GM12878 (cell line): Measurements from ENCODE around the gene PSAPL1. TPM values are rescaled to one million over a fixed set of nuclear protein-coding genes. Genes with fewer than 3 reads are reported as not detected.

Source experiments
- ATAC-seq: fragments of 200-7000 bp; cut with Tn5 transposase; 3 replicates; pipeline ENCODE4 v1.9.1; 2020; ENCODE audit warnings: mild to moderate bottlenecking, moderate library complexity
- BruUV-seq: library from RNA; stranded (reverse); fragments of 400-500 nt; replicated peaks from 2 replicates; lab custom pipeline; 2021; lab: Mats Ljungman, UMichigan
- CTCF ChIA-PET: fragments of 300-600 bp; sonication (Branson Sonifier 250); formaldehyde crosslinking; extraction: SDS; loops from one replicate; lab custom pipeline; 2021; ENCODE audit warnings: inconsistent platforms; lab: Yijun Ruan, JAX
- POLR2A ChIA-PET: fragments of 350-600 bp; formaldehyde crosslinking; extraction: SDS; loops from one replicate; lab custom pipeline; 2021; ENCODE audit warnings: inconsistent platforms; lab: Charles Lee
- RAD21 ChIA-PET: fragments of 300-600 bp; sonication (Branson Sonifier 250); formaldehyde crosslinking; loops from one replicate; lab custom pipeline; 2023; ENCODE audit warnings: antibody characterized with exemption; ENCODE audit not compliant: unreplicated experiment; lab: Charles Lee
- SMC1A ChIA-PET: fragments of 300-600 bp; sonication (Branson Sonifier 250); formaldehyde crosslinking; loops from one replicate; lab custom pipeline; 2023; ENCODE audit not compliant: unreplicated experiment, uncharacterized antibody; lab: Charles Lee
- DNase-seq: peaks from one replicate; pipeline ENCODE4 v3.0.0-alpha.2; 2011; ENCODE audit warnings: low read depth, low spot score
- FAIRE-seq: peaks from 3 replicates; lab custom pipeline; 2011; peaks lifted over from hg19 to GRCh38; lab: Jason Lieb, UNC
- H2AFZ ChIP-seq: 2 replicates; pipeline ENCODE4 v1.6.0; 2011; ENCODE audit warnings: low read depth, low read length, control low read depth; ENCODE audit not compliant: control insufficient read depth
- H3K27ac ChIP-seq: 2 replicates; pipeline ENCODE4 v1.5.1; 2011; ENCODE audit warnings: control low read depth; ENCODE audit not compliant: control insufficient read depth, insufficient read depth
- H3K27me3 ChIP-seq, 2 experiments: replicated peaks in 1 of 2; 2 replicates each; pipeline versions ENCODE4 v1.6.0 to v1.6.1; 2011; ENCODE audit warnings: low read length in 1 of 2; ENCODE audit not compliant: control insufficient read depth in 2 of 2, insufficient read depth in 2 of 2
- H3K36me3 ChIP-seq, 2 experiments: 2 replicates each; pipeline ENCODE4 v1.5.1; 2011; ENCODE audit warnings: low read length in 1 of 2; ENCODE audit not compliant: control insufficient read depth in 2 of 2, insufficient read depth in 2 of 2
- H3K4me1 ChIP-seq: 2 replicates; pipeline ENCODE4 v1.6.1; 2011; ENCODE audit warnings: mild to moderate bottlenecking, low read length, moderate library complexity, mixed read lengths; ENCODE audit not compliant: control insufficient read depth, insufficient read depth
- H3K4me2 ChIP-seq: 2 replicates; pipeline ENCODE4 v1.6.0; 2011; ENCODE audit warnings: control low read depth; ENCODE audit not compliant: control insufficient read depth, insufficient read depth
- H3K4me3 ChIP-seq: fragments of 200-600 bp; sonication (generic); 2 replicates; pipeline ENCODE4 v1.5.1; 2016
- H3K79me2 ChIP-seq: 2 replicates; pipeline ENCODE4 v1.6.0; 2011; ENCODE audit warnings: low read length; ENCODE audit not compliant: control insufficient read depth, insufficient read depth
- H3K9ac ChIP-seq: 2 replicates; pipeline ENCODE4 v1.8.0; 2011; ENCODE audit warnings: low read length, control low read depth, mixed read lengths; ENCODE audit not compliant: control insufficient read depth, insufficient read depth
- H3K9me3 ChIP-seq: replicated peaks from 3 replicates; pipeline ENCODE4 v1.5.1; 2011; ENCODE audit warnings: mild to moderate bottlenecking, low read length; ENCODE audit not compliant: control insufficient read depth, insufficient read depth
- H4K20me1 ChIP-seq: 2 replicates; pipeline ENCODE4 v1.6.0; 2011; ENCODE audit not compliant: control insufficient read depth, insufficient read depth
- ASH2L ChIP-seq: fragments of 300-600, 200-600 bp; sonication (generic); IDR thresholded peaks from 2 replicates; pipeline ENCODE4 v1.6.1; 2017; ENCODE audit warnings: low read depth, mild to moderate bottlenecking, borderline replicate concordance
- BHLHE40 ChIP-seq, 2 experiments: fragments of 450-650 bp in 1 of 2; IDR thresholded peaks; 2 replicates each; pipeline ENCODE4 v1.6.1; 2011 to 2017; ENCODE audit warnings: low read depth in 2 of 2, borderline replicate concordance in 1 of 2, improper control_type of control experiment in 1 of 2, low read length in 1 of 2, mild to moderate bottlenecking in 1 of 2
- CEBPZ ChIP-seq: fragments of 150-350 bp; IDR thresholded peaks from 2 replicates; pipeline ENCODE4 v1.6.1; 2016; ENCODE audit warnings: low read depth, low read length
- CHD1 ChIP-seq: IDR thresholded peaks from 2 replicates; pipeline ENCODE4 v1.6.1; 2012; ENCODE audit warnings: low read depth, low read length, improper control_type of control experiment
- EZH2 ChIP-seq: IDR thresholded peaks from 2 replicates; pipeline ENCODE4 v1.6.1; 2012; ENCODE audit warnings: low read depth, mild to moderate bottlenecking, control low read depth, inconsistent platforms, low read length, borderline replicate concordance; ENCODE audit not compliant: control insufficient read depth
- IRF4 ChIP-seq: IDR thresholded peaks from 2 replicates; pipeline ENCODE4 v1.6.1; 2011; ENCODE audit warnings: low read depth, low read length
- JUNB ChIP-seq: IDR thresholded peaks from 2 replicates; pipeline ENCODE4 v1.6.1; 2016; ENCODE audit warnings: antibody characterized with exemption, mild to moderate bottlenecking
- LARP7 ChIP-seq: fragments of 450-650 bp; IDR thresholded peaks from 2 replicates; pipeline ENCODE4 v1.6.1; 2017; ENCODE audit warnings: mild to moderate bottlenecking
- MEF2B ChIP-seq: fragments of 450-650 bp; IDR thresholded peaks from 2 replicates; pipeline ENCODE4 v1.6.1; 2018; ENCODE audit warnings: mild to moderate bottlenecking, moderate library complexity; ENCODE audit not compliant: partially characterized antibody, poor library complexity, severe bottlenecking
- NR2F1 ChIP-seq: fragments of 450-650 bp; conservative IDR thresholded peaks from 2 replicates; pipeline ENCODE4 v1.6.1; 2017; ENCODE audit warnings: mild to moderate bottlenecking
- PAX5 ChIP-seq: IDR thresholded peaks from 2 replicates; pipeline ENCODE4 v1.6.1; 2011; ENCODE audit warnings: low read depth, low read length, borderline replicate concordance
- POLR2AphosphoS5 ChIP-seq: IDR thresholded peaks from 2 replicates; pipeline ENCODE4 v1.6.1; 2011; ENCODE audit warnings: mild to moderate bottlenecking, low read length, inconsistent platforms
- TCF3 ChIP-seq: IDR thresholded peaks from 2 replicates; pipeline ENCODE4 v1.6.1; 2012; ENCODE audit warnings: low read depth, mild to moderate bottlenecking, low read length, borderline replicate concordance; ENCODE audit not compliant: insufficient read depth
- ZZZ3 ChIP-seq: IDR thresholded peaks from 2 replicates; pipeline ENCODE4 v1.6.1; 2011; ENCODE audit warnings: low read depth; ENCODE audit not compliant: control insufficient read depth, insufficient read length
- WGBS: methylation state at CpG from one replicate; pipeline ENCODE4 v1.1.6; 2016; ENCODE audit warnings: low lambda C conversion rate; ENCODE audit not compliant: insufficient replicate concordance, insufficient coverage; ENCODE audit errors: missing lambda C conversion rate; 5-methylcytosine and 5-hydroxymethylcytosine counted together
- in situ Hi-C: fragments of 300-500 bp; cut with MboI; formaldehyde crosslinking; loops from 9 replicates; pipeline ENCODE4 v1.14.3; 2018; ENCODE audit warnings: mixed read lengths
- intact Hi-C: fragments of 100-400 bp; cut with micrococcal nuclease; formaldehyde crosslinking; loops from one replicate; pipeline ENCODE4 v1.14.2; 2022; ENCODE audit not compliant: unreplicated experiment
- polyA plus RNA-seq, 11 experiments: library from polyadenylated mRNA; depleted of rRNA in 4 of 11; unstranded in 6 of 11; stranded (reverse) in 5 of 11; fragments of >200 nt; fragmentation: Nextera tagmentation in 4 of 11; fragmentation: Illumina TruSeq in 1 of 11; extraction: Ambion mirVana in 4 of 11; extraction: Trizol in 1 of 11; gene quantifications; 1 replicate in 1 of 11; 2 replicates in 10 of 11; pipeline versions ENCODE4 v1.2.1 to v1.2.3, GENCODE V29; 2011 to 2016; ENCODE audit warnings: inconsistent platforms in 2 of 11, missing spikeins in 2 of 11, low read depth in 1 of 11
- total RNA-seq, 4 experiments: library from RNA; depleted of rRNA in 3 of 4; stranded (reverse); fragments of >200 nt in 3 of 4; fragmentation: Illumina TruSeq in 1 of 4; extraction: Trizol in 1 of 4; gene quantifications; 2 replicates each; pipeline versions ENCODE4 v1.2.1 to v1.2.3, GENCODE V29; 2013 to 2021
- TF ChIP-seq, protein P1 (sequence below), 3 experiments: IDR thresholded peaks in 2 of 3; conservative IDR thresholded peaks in 1 of 3; 2 replicates each; pipeline ENCODE4 v1.5.1; 2011; ENCODE audit warnings: low read depth in 3 of 3, low read length in 3 of 3, mild to moderate bottlenecking in 3 of 3, control low read depth in 2 of 3, moderate library complexity in 2 of 3, inconsistent platforms in 1 of 3, mixed read lengths in 1 of 3; ENCODE audit not compliant: control insufficient read depth in 2 of 3, insufficient read depth in 1 of 3; ENCODE audit errors: extremely low read depth in 1 of 3
- TF ChIP-seq, protein P2 (sequence below): IDR thresholded peaks from 2 replicates; pipeline ENCODE4 v1.6.1; 2012; ENCODE audit warnings: low read depth, low read length, improper control_type of control experiment

Gene PSAPL1
- total and polyA plus RNA-seq, 10 of the 15 experiments (the other 5 are each of a cell fraction or from before 2014, with no cell fraction given) = not detected

DNA sequence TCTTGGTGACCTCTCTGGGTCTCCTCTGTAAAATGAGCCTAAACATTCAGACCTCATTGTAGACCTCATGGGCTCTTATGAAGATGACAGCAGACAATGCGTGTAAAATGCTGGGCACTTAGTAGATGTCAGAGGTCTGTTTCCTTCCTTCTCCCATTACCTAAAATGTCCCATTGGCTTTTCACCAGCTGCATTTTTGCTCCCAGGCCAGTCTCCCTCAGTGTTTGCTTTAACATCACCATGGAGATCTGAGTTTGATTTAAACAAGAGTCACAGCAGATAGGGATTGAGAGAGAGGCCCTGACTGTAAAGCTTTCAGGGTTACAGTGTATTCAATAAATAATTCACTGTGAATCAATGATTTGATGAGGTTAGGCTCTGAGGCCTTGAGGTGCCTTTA, 24.3 kb downstream of the PSAPL1 start:
- Histone ChIP-seq H3K4me3 (no peak overlapping the region), H3K36me3 (no peaks in the 10 kb centered on the region), H3K4me1 (no peaks in the 10 kb centered on the region), H3K9me3 (no peaks in the 10 kb centered on the region; the same call in 2 of the 3 replicates), H4K20me1 (no peaks in the 10 kb centered on the region), H3K79me2 (no peaks in the 10 kb centered on the region), H3K27me3 (no peaks in the 10 kb centered on the region; a peak in 1 of 4 replicates), H3K4me2 (no peak overlapping the region), H3K27ac (no peak overlapping the region), H2AFZ (no peak overlapping the region), H3K9ac (no peak overlapping the region)
- POLR2A ChIA-PET = no interaction called here
- in situ Hi-C loops (no loop called here), intact Hi-C loops (no loop called here)
- RAD21 ChIA-PET = no interaction called here
- SMC1A ChIA-PET = no interaction called here
- FAIRE-seq (no peak), DNase-seq (no peak), ATAC-seq (no peak)
- TF ChIP-seq IRF4 = no peak
- no peak for TF ChIP-seq BHLHE40 (IDR thresholded peaks at IDR 0.05; ENCODE audit: borderline replicate concordance in 1 of 2, low read depth in 2 of 2, low read length in 1 of 2)
- TF ChIP-seq TCF3 = no peak
- no peak for TF ChIP-seq CHD1
- no peak for TF ChIP-seq MEF2B
- no peak for TF ChIP-seq EZH2
- no peak for TF ChIP-seq ASH2L
- TF ChIP-seq LARP7 = no peak
- TF ChIP-seq NR2F1 = no peak
- TF ChIP-seq ZZZ3 = no peak
- TF ChIP-seq, protein P1, sequence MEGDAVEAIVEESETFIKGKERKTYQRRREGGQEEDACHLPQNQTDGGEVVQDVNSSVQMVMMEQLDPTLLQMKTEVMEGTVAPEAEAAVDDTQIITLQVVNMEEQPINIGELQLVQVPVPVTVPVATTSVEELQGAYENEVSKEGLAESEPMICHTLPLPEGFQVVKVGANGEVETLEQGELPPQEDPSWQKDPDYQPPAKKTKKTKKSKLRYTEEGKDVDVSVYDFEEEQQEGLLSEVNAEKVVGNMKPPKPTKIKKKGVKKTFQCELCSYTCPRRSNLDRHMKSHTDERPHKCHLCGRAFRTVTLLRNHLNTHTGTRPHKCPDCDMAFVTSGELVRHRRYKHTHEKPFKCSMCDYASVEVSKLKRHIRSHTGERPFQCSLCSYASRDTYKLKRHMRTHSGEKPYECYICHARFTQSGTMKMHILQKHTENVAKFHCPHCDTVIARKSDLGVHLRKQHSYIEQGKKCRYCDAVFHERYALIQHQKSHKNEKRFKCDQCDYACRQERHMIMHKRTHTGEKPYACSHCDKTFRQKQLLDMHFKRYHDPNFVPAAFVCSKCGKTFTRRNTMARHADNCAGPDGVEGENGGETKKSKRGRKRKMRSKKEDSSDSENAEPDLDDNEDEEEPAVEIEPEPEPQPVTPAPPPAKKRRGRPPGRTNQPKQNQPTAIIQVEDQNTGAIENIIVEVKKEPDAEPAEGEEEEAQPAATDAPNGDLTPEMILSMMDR (IDR thresholded peaks at IDR 0.05 in 2 of 3, conservative IDR thresholded peaks at IDR 0.05 in 1 of 3; ENCODE audit: control insufficient read depth in 2 of 3, extremely low read depth in 1 of 3, insufficient read depth in 1 of 3, low read depth in 3 of 3, low read length in 3 of 3) = no peak
- TF ChIP-seq PAX5 = no peak
- TF ChIP-seq, protein P2, sequence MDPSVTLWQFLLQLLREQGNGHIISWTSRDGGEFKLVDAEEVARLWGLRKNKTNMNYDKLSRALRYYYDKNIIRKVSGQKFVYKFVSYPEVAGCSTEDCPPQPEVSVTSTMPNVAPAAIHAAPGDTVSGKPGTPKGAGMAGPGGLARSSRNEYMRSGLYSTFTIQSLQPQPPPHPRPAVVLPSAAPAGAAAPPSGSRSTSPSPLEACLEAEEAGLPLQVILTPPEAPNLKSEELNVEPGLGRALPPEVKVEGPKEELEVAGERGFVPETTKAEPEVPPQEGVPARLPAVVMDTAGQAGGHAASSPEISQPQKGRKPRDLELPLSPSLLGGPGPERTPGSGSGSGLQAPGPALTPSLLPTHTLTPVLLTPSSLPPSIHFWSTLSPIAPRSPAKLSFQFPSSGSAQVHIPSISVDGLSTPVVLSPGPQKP = no peak
- TF ChIP-seq JUNB = no peak
- no peak for TF ChIP-seq POLR2AphosphoS5
- TF ChIP-seq CEBPZ = no peak
- CTCF ChIA-PET = no interaction called here
- BruUV-seq = no TSS peak
- 75% methylated on average over 1 of the region's 1 CpG for WGBS
